T-cell (primary cell): ENCODE results near the gene BRD1. TPM values are rescaled to one million over a fixed set of nuclear protein-coding genes. Genes with fewer than 3 reads are reported as not detected.

Experiments used
- ATAC-seq, 4 experiments: fragments of 200-7000 bp in 3 of 4; fragments of 150-1000 bp in 1 of 4; cut with Tn5 transposase; replicated peaks in 1 of 4; 1 replicate in 3 of 4; 2 replicates in 1 of 4; pipeline ENCODE4 v1.10.0; 2021; ENCODE audit warnings: moderate library complexity in 3 of 4, mild to moderate bottlenecking in 2 of 4, moderate number of reproducible peaks in 1 of 4
- CTCF ChIA-PET, 2 donors: fragments of 300-600 bp; sonication (Branson Sonifier 250); formaldehyde crosslinking; loops; one replicate each; lab custom pipeline; 2022; ENCODE audit warnings: antibody characterized with exemption in 2 of 2; lab: Charles Lee
- POLR2A ChIA-PET, 2 donors: fragments of 300-600 bp; sonication (Branson Sonifier 250); formaldehyde crosslinking; loops; one replicate each; lab custom pipeline; 2022; ENCODE audit warnings: antibody characterized with exemption in 2 of 2; lab: Charles Lee
- DNase-seq, 35 experiments: peaks; one replicate each; pipeline versions ENCODE4 v3.0.0 to v3.0.0-alpha.2; 2013 to 2023
- H3K27ac ChIP-seq: one replicate; pipeline ENCODE4 v1.5.1; 2013; ENCODE audit warnings: low read length
- H3K27me3 ChIP-seq, 2 experiments: replicated peaks in 1 of 2; 1 replicate in 1 of 2; 2 replicates in 1 of 2; pipeline versions ENCODE4 v1.6.1 to v1.7.0; 2013; ENCODE audit warnings: low read length in 1 of 2, mixed read lengths in 1 of 2; ENCODE audit not compliant: control insufficient read depth in 2 of 2, insufficient read depth in 2 of 2; ENCODE audit errors: extremely low read depth in 1 of 2
- H3K36me3 ChIP-seq, 2 donors: 1 replicate in 1 of 2; 2 replicates in 1 of 2; pipeline versions ENCODE4 v1.6.1 to v1.7.0; 2013; ENCODE audit warnings: low read length in 1 of 2; ENCODE audit not compliant: control insufficient read depth in 2 of 2, insufficient read depth in 1 of 2; ENCODE audit errors: extremely low read depth in 1 of 2
- H3K4me1 ChIP-seq, 2 experiments: 1 replicate in 1 of 2; 2 replicates in 1 of 2; pipeline versions ENCODE4 v1.6.1 to v1.7.0; 2013; ENCODE audit warnings: low read length in 2 of 2, mixed read lengths in 1 of 2; ENCODE audit not compliant: insufficient read depth in 2 of 2, control insufficient read depth in 1 of 2; ENCODE audit errors: extremely low read depth in 1 of 2
- H3K4me3 ChIP-seq, 2 donors: 1 replicate in 1 of 2; 2 replicates in 1 of 2; pipeline versions ENCODE4 v1.5.1 to v1.7.0; 2013; ENCODE audit warnings: mild to moderate bottlenecking in 2 of 2, low read length in 1 of 2, moderate library complexity in 1 of 2; ENCODE audit not compliant: control insufficient read depth in 1 of 2; ENCODE audit errors: extremely low read depth in 1 of 2
- H3K9me3 ChIP-seq: 2 replicates; pipeline ENCODE4 v1.7.0; 2013
- H3K27ac Mint-ChIP-seq, 2 donors: one replicate each; pipeline ENCODE4 v1.8.0; 2020 to 2021; ENCODE audit warnings: mild to moderate bottlenecking in 2 of 2, mixed read lengths in 2 of 2
- H3K27me3 Mint-ChIP-seq, 2 donors: one replicate each; pipeline ENCODE4 v1.8.0; 2021 to 2022; ENCODE audit warnings: mixed read lengths in 2 of 2
- H3K36me3 Mint-ChIP-seq: one replicate; pipeline ENCODE4 v1.8.0; 2021; ENCODE audit warnings: mixed read lengths
- H3K4me1 Mint-ChIP-seq, 3 donors: one replicate each; pipeline ENCODE4 v1.8.0; 2020 to 2022; ENCODE audit warnings: mixed read lengths in 3 of 3, mild to moderate bottlenecking in 1 of 3
- H3K4me3 Mint-ChIP-seq, 3 donors: one replicate each; pipeline ENCODE4 v1.8.0; 2020 to 2022; ENCODE audit warnings: mild to moderate bottlenecking in 3 of 3, mixed read lengths in 3 of 3, moderate library complexity in 3 of 3
- H3K9me3 Mint-ChIP-seq, 3 donors: one replicate each; pipeline ENCODE4 v1.8.0; 2020 to 2022; ENCODE audit warnings: mixed read lengths in 3 of 3
- WGBS: methylation state at CpG from one replicate; pipeline ENCODE4 v1.1.5; 2013; ENCODE audit warnings: missing lambda C conversion rate; ENCODE audit not compliant: insufficient coverage; 5-methylcytosine and 5-hydroxymethylcytosine counted together
- total RNA-seq, 35 experiments: library from RNA in 6 of 35; stranded (reverse) in 6 of 35; fragments of 120-200 nt in 1 of 35; gene quantifications; one replicate each; pipeline versions ENCODE4 v1.2.1 to v1.2.4 and lab custom pipeline; 2013 to 2026

BRD1 gene
- total RNA-seq, 5 donors from 2014 or later (not counting 1 experiment from before 2014, with no cell fraction given), result 86.4 to 140 (median 92.9) TPM

GRCh38 chr22:49779853-49780697 lies 47.6 kb downstream of the BRD1 start:
- Histone ChIP-seq H3K9me3 (no peaks in the 10 kb centered on the region), H3K4me3 (no peak overlapping the region), H3K27ac (no peak overlapping the region), H3K36me3 (peaks cover 28 to 56% of the 10 kb centered on the region in 2 donors), H3K27me3 (no peaks in the 10 kb centered on the region), H3K4me1 (peaks cover 0 to 21% of the 10 kb centered on the region in 2 experiments)
- DNase-seq (no peak), ATAC-seq (no peak)
- no peaks in the 10 kb centered on the region for H3K9me3 Mint-ChIP-seq
- no peak overlapping the region for H3K4me3 Mint-ChIP-seq
- CTCF ChIA-PET, result no interaction called here
- H3K36me3 Mint-ChIP-seq, result peaks cover 18% of the 10 kb centered on the region
- no peak overlapping the region for H3K27ac Mint-ChIP-seq
- POLR2A ChIA-PET, result no interaction called here
- H3K4me1 Mint-ChIP-seq, result peaks cover 5 to 20% (median 19%) of the 10 kb centered on the region in 3 donors
- 94% methylated on average over 16 of the region's 34 CpGs for WGBS
- no peaks in the 10 kb centered on the region for H3K27me3 Mint-ChIP-seq

- WGBS, result 97% methylated on average over 13 of the region's 13 CpGs
- ATAC-seq, result no peak
- H3K4me1 Mint-ChIP-seq, result peaks cover 5 to 20% (median 19%) of the 10 kb centered on the region in 3 donors
- peaks cover 0 to 21% of the 10 kb centered on the region in 2 experiments for H3K4me1 ChIP-seq
- peaks cover 22% of the 10 kb centered on the region for H3K36me3 Mint-ChIP-seq
- H3K36me3 ChIP-seq, result peaks cover 31 to 58% of the 10 kb centered on the region in 2 donors
- no peaks in the 10 kb centered on the region for H3K27me3 Mint-ChIP-seq
- no peaks in the 10 kb centered on the region for H3K27me3 ChIP-seq
- no peak overlapping the region for H3K4me3 Mint-ChIP-seq
- no peak for DNase-seq
- H3K27ac ChIP-seq, result no peak overlapping the region
- no peaks in the 10 kb centered on the region for H3K9me3 Mint-ChIP-seq
- CTCF ChIA-PET, result no interaction called here
- no peak overlapping the region for H3K4me3 ChIP-seq
- H3K27ac Mint-ChIP-seq, result no peak overlapping the region
- H3K9me3 ChIP-seq, result no peaks in the 10 kb centered on the region
- POLR2A ChIA-PET, result no interaction called here
These were observed 48.5 kb downstream of the BRD1 start for GRCh38 chr22:49779211-49779610.

- no peak for ATAC-seq
- CTCF ChIA-PET, result no interaction called here
- no peak for DNase-seq
- Mint-ChIP-seq H3K36me3 (peaks cover 26% of the 10 kb centered on the region), H3K27me3 (no peaks in the 10 kb centered on the region), H3K4me1 (peaks cover 5 to 22% (median 21%) of the 10 kb centered on the region in 3 donors), H3K4me3 (no peak overlapping the region), H3K9me3 (no peaks in the 10 kb centered on the region), H3K27ac (no peak overlapping the region)
- Histone ChIP-seq H3K4me3 (no peak overlapping the region), H3K4me1 (peaks cover 0 to 26% of the 10 kb centered on the region in 2 experiments), H3K27ac (no peak overlapping the region), H3K36me3 (peaks cover 34 to 52% of the 10 kb centered on the region in 2 donors), H3K27me3 (no peaks in the 10 kb centered on the region), H3K9me3 (no peaks in the 10 kb centered on the region)
- POLR2A ChIA-PET, result no interaction called here
- 90% methylated on average over 30 of the region's 40 CpGs for WGBS
These were observed 50.0 kb downstream of the BRD1 start for GRCh38 chr22:49777569-49778249.

- no peak overlapping the region for H3K27ac Mint-ChIP-seq
- no peaks in the 10 kb centered on the region for H3K9me3 Mint-ChIP-seq
- no peak overlapping the region for H3K4me3 Mint-ChIP-seq
- no peak for DNase-seq
- H3K9me3 ChIP-seq, result no peaks in the 10 kb centered on the region
- no peaks in the 10 kb centered on the region for H3K27me3 Mint-ChIP-seq
- ATAC-seq, result no peak
- ChIA-PET POLR2A (no interaction called here), CTCF (no interaction called here)
- H3K4me3 ChIP-seq, result no peak overlapping the region
- WGBS, result 91% methylated on average over 26 of the region's 29 CpGs
- H3K36me3 Mint-ChIP-seq, result peaks cover 26% of the 10 kb centered on the region
- H3K27me3 ChIP-seq, result no peaks in the 10 kb centered on the region
- peaks cover 3 to 23% (median 19%) of the 10 kb centered on the region in 3 donors for H3K4me1 Mint-ChIP-seq
- H3K27ac ChIP-seq, result no peak overlapping the region
- peaks cover 2 to 30% of the 10 kb centered on the region in 2 experiments for H3K4me1 ChIP-seq
- H3K36me3 ChIP-seq, result peaks cover 34 to 50% of the 10 kb centered on the region in 2 donors
These were observed 50.8 kb downstream of the BRD1 start for GRCh38 chr22:49776891-49777290.

GRCh38 chr22:49775867-49776511 lies 51.7 kb downstream of the BRD1 start:
- H3K27ac Mint-ChIP-seq, result no peak overlapping the region
- no peak overlapping the region for H3K4me3 Mint-ChIP-seq
- Histone ChIP-seq H3K4me3 (no peak overlapping the region), H3K4me1 (peaks cover 2 to 22% of the 10 kb centered on the region in 2 experiments), H3K36me3 (peaks cover 34 to 47% of the 10 kb centered on the region in 2 donors), H3K27ac (no peak overlapping the region), H3K27me3 (no peaks in the 10 kb centered on the region), H3K9me3 (no peaks in the 10 kb centered on the region)
- ChIA-PET CTCF (no interaction called here), POLR2A (interaction anchor here in 1 of 2 donors (0.7 kb wide), 1 partner anchor 82 kb away, joined by 3 read pairs; no protein-coding TSS in a partner anchor)
- no peak for ATAC-seq
- WGBS, result 96% methylated on average over 27 of the region's 31 CpGs
- H3K27me3 Mint-ChIP-seq, result no peaks in the 10 kb centered on the region
- H3K36me3 Mint-ChIP-seq, result peaks cover 26% of the 10 kb centered on the region
- peaks cover 0 to 19% (median 16%) of the 10 kb centered on the region in 3 donors for H3K4me1 Mint-ChIP-seq
- no peaks in the 10 kb centered on the region for H3K9me3 Mint-ChIP-seq
- no peak for DNase-seq

- H3K36me3 Mint-ChIP-seq, result peaks cover 26% of the 10 kb centered on the region
- Histone ChIP-seq H3K27ac (no peak overlapping the region), H3K9me3 (no peaks in the 10 kb centered on the region), H3K4me3 (no peak overlapping the region), H3K27me3 (no peaks in the 10 kb centered on the region), H3K4me1 (peaks cover 5 to 17% of the 10 kb centered on the region in 2 experiments), H3K36me3 (peaks cover 34 to 46% of the 10 kb centered on the region in 2 donors)
- WGBS, result 96% methylated on average over 16 of the region's 26 CpGs
- H3K27ac Mint-ChIP-seq, result no peak overlapping the region
- ChIA-PET CTCF (no interaction called here), POLR2A (interaction anchor here in 1 of 2 donors (0.7 kb wide), 1 partner anchor 82 kb away, joined by 3 read pairs; no protein-coding TSS in a partner anchor)
- ATAC-seq, result no peak
- H3K4me1 Mint-ChIP-seq, result peaks cover 0 to 23% (median 20%) of the 10 kb centered on the region in 3 donors
- no peaks in the 10 kb centered on the region for H3K27me3 Mint-ChIP-seq
- DNase-seq, result no peak
- no peak overlapping the region for H3K4me3 Mint-ChIP-seq
- H3K9me3 Mint-ChIP-seq, result no peaks in the 10 kb centered on the region
These were observed 52.3 kb downstream of the BRD1 start for GRCh38 chr22:49775191-49775866.
